GM18870 (cell line): ENCODE results near the gene ABLIM2.

Source experiments
- ATAC-seq: cut with Tn5 transposase; IDR thresholded peaks from one replicate; pipeline ENCODE4 v1.9.1; 2021; ENCODE audit warnings: moderate library complexity; ENCODE audit not compliant: unreplicated experiment

ABLIM2 gene

GRCh38 chr4:8033067-8033755 lies 125.4 kb downstream of the ABLIM2 start:
- no peak for ATAC-seq

GRCh38 chr4:8032381-8032780 lies 126.2 kb downstream of the ABLIM2 start:
- ATAC-seq = no peak

- no peak for ATAC-seq
Measured at GRCh38 chr4:8030121-8030781, 128.4 kb downstream of the ABLIM2 start.

- ATAC-seq = no peak
Measured at GRCh38 chr4:8029689-8030088, 128.9 kb downstream of the ABLIM2 start.

- no peak for ATAC-seq
Measured at GRCh38 chr4:8028884-8029568, 129.6 kb downstream of the ABLIM2 start.

- no peak for ATAC-seq
Measured at GRCh38 chr4:8028368-8028767, 130.2 kb downstream of the ABLIM2 start.

- no peak for ATAC-seq
Measured at GRCh38 chr4:8026453-8026852, 132.2 kb downstream of the ABLIM2 start.

- no peak for ATAC-seq
Measured at GRCh38 chr4:8025668-8026067, 132.9 kb downstream of the ABLIM2 start.

GRCh38 chr4:8024073-8024786 lies 134.4 kb downstream of the ABLIM2 start:
- no peak for ATAC-seq

- no peak for ATAC-seq
Measured at GRCh38 chr4:8023696-8024033, 134.9 kb downstream of the ABLIM2 start.

- no peak for ATAC-seq
Measured at GRCh38 chr4:8022767-8023695, 135.6 kb downstream of the ABLIM2 start.

- no peak for ATAC-seq
Measured at GRCh38 chr4:8021796-8022195, 136.8 kb downstream of the ABLIM2 start.

- no peak for ATAC-seq
Measured at GRCh38 chr4:8019396-8020365, 138.9 kb downstream of the ABLIM2 start.

GRCh38 chr4:8016527-8016926 lies 142.1 kb downstream of the ABLIM2 start:
- no peak for ATAC-seq

- no peak for ATAC-seq
Measured at GRCh38 chr4:8015512-8015911, 143.1 kb downstream of the ABLIM2 start.

GRCh38 chr4:8013976-8014726 lies 144.5 kb downstream of the ABLIM2 start:
- ATAC-seq = no peak

GRCh38 chr4:8012517-8012916 lies 146.1 kb downstream of the ABLIM2 start:
- ATAC-seq = no peak

GRCh38 chr4:8010618-8011017 lies 148.0 kb downstream of the ABLIM2 start:
- no peak for ATAC-seq
